Measurements from ENCODE around the gene PPP6R3.
"Not testable (repeated sequence)": the region's sequence is repeated elsewhere in the genome, so short reads cannot be mapped to it uniquely, and the experiment has no call there.

The PPP6R3 gene

GRCh38 chr11:68528630-68529029 is 68.1 kb downstream of the PPP6R3 start:
- DNase-seq, result no peak

DNA sequence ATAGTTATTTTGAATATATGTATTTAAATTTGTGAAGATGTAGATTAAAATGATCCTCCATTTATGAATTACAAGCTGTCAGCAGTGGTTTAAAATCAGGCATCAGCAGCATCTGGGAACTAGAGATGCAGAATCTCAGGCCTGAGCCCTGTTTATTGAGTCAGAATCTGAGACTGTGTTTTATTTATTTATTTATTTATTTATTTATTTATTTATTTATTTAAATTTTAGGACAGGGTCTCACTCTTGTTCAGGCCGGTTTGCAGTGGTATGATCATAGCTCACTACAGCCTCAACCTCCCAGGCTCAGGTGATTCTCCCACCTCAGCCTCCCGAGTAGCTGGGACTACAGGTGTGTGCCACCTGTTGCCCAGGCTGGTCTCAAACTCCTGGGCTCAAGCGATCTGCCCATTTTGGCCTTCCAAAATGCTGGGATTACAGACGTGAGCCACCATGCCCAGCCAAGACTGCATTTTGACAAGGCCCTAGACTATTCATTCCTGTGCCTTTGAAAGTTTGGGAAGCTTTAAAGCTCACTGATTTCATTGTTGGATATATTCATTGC is 70.7 kb downstream of the PPP6R3 start:
- DNase-seq, result no peak

DNA sequence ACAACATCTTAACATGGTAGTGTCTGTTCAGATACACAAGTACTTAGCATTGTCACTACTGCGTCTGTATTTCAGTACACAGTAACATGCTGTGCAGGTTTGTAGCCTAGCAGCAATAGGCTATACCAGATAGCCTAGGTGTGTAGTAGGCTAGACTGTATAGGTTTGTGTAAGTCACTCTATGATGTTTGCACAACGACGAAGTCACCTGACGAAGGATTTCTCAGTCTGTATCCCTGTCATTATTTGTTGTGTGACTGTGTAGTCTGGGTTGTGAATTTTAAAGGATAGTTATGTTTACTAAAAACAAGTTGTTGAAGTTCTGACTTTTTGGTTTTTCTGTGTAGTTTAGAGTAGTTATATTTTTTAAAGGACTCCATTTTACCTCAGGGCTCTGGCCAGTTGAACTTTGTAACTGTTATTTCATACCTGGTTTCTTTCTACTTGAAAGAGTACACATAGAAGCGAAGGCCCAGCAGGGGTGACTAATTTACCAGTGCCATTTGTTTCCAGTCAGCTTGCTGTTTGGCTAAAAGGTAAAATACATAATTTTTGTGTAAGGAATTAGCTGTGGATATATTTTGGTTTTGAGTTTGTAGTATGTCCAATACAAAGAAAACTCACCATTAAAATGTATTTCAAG is 72.3 kb downstream of the PPP6R3 start:
- DNase-seq, result no peak

- no peak for DNase-seq
These were observed 73.4 kb downstream of the PPP6R3 start for GRCh38 chr11:68533945-68534344.

DNA sequence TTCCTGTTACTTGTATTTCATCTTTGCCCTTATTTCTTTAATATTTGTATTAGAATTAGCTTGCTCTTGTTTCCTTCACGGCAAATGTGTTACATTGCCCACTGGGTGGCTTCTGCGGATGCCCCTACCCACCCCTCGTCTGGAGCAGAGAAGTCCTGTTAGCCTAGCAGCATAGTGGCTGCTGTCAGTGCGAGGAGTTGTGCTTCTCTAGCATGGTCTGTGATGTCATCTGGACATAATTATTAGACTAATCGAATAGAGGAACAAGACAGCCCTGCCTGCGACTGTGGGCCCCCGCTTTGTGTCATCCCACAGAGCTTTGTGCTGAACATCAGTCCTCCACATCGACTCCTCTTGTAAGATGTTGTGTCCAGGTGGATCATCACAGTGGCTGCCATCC is 74.5 kb downstream of the PPP6R3 start:
- DNase-seq, result no peak

- no peak for DNase-seq
These were observed 76.2 kb downstream of the PPP6R3 start for GRCh38 chr11:68536706-68537105.

GRCh38 chr11:68538025-68538424 is 77.5 kb downstream of the PPP6R3 start:
- no peak for DNase-seq

DNA sequence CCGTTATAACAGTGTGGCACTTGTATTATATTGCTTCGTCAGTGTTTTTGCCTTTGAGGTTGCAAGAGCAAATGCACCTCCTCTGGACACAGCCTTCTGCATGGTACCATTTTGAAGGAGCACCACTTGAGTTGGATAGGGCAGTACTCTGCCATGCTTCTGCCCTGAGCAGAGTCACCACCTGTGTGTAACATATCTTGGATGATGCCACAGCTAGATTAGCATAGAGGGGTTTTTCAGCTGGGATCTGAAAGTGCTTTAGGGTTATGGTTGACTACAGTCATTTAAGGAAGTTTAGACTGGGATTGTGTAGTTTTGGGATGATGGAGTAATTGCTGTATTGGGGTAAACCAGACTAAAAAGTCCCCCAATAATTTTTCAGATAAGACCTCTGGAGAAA is 78.8 kb downstream of the PPP6R3 start:
- no peak for DNase-seq

DNA sequence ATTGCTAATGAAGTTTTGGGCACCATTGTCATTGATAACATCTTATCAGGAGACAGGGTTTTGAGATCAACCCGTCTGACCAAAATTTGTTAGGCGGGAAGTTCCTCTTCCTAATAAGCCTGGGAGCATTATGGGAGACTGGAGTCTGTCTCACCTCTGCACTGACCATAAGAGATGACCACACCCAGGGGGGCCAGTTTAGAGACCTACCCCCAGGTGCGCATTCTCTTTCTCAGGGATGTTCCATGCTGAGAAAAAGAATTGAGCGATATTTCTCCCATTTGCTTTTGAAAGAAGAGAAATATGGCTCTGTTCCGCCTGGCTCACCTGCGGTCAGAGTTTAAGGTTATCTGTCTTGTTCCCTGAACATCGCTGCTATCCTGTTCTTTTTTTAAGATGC is 80.0 kb downstream of the PPP6R3 start:
- DNase-seq, result not testable (repeated sequence)

- DNase-seq, result no peak
These were observed 80.6 kb downstream of the PPP6R3 start for GRCh38 chr11:68541116-68541515.

GRCh38 chr11:68541991-68542390 is 81.4 kb downstream of the PPP6R3 start:
- DNase-seq, result no peak

GRCh38 chr11:68542617-68543016 is 82.1 kb downstream of the PPP6R3 start:
- no peak for DNase-seq

DNA sequence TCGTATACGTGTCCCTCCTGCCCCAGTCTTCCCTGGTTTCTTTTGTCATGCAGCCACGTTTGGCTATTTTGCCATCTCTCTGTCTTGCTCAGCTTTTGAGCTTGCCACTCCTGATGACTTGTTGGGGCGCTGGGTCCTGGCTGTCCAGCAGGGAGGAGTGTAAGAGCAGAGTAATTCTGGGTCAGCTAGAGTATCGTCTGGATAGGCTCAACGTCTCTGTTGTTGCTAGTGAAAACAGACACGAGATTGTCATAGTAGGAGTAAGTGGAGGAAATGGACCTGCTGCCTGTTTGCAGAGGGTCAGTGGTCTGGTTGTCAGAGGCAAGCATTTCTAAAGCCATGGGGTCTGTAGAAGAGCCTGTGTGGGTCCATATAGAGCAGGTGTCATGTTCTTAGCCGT is 83.0 kb downstream of the PPP6R3 start:
- no peak for DNase-seq

GRCh38 chr11:68545347-68545746 is 84.8 kb downstream of the PPP6R3 start:
- DNase-seq, result no peak

DNA sequence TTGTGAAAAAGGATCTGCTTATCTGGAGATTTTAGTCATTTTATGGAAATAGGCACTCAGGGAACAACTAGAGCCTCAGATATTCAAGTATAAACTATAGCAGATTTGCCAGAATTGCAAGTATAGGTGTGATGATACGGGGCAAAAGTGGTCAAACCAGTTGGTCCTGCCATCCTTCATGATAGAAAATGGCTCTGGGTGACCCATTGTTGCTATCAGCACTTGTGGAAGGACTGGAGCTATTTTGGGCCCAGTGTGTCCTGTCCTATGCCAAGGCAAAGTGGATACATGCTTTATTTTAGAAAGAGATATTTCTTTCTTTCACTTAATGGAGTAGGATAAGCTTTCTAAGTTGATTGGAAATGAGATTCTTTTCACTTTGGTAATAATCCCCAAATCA is 85.2 kb downstream of the PPP6R3 start:
- no peak for DNase-seq

DNA sequence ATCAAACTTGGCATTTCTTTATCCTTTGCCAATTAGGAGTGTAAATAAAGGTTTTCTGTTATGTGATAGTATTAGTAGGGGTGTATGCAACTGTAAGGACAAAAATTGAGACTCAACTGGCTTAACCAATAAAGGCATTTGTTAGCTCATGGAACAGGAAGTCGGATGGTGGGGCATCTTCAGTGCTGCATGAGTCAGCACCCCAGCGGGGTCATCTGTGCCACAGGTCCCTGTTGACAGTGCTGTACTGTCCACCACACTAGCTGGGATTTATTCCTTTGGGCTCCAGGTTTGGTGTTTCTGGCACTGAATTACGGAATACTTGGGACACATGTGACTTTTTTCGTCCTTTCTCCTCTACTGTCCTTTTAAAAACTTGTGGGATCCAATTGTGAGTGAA is 86.0 kb downstream of the PPP6R3 start:
- no peak for DNase-seq

DNA sequence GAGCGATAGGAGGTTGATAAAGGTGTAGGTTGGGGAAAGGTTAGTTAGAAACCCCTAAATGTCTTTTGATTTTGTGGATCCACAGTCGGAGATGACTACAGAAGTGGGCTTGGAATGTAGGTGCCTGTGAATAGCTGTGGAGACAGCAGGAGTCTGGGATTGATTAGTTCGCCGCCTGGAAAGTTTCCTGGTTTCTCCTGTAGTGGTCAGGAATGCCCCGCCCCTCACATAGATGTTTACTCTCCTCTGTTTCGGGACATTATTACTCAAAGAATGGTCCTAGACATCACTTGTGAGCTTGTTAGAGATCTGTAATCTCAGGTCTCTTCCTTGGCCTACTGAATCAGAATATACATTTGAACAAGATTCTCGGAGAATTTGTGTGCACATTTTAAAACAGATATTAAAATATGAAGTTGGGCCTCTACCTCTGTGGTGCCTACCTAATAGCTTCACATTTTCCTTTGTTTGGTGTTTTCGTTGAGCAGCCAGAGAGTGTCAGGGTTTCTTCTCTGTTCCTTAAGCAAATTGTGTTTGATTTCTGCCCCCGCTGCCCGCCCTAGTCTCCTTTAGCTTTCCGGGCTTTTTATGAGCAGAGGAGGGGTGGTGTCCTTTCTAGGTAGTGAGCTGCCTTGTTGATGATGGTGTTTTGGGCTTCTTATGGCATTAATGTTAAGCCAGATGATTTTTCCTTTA is 89.4 kb downstream of the PPP6R3 start:
- DNase-seq, result no peak

- no peak for DNase-seq
These were observed 89.9 kb downstream of the PPP6R3 start for GRCh38 chr11:68550485-68550817.

DNA sequence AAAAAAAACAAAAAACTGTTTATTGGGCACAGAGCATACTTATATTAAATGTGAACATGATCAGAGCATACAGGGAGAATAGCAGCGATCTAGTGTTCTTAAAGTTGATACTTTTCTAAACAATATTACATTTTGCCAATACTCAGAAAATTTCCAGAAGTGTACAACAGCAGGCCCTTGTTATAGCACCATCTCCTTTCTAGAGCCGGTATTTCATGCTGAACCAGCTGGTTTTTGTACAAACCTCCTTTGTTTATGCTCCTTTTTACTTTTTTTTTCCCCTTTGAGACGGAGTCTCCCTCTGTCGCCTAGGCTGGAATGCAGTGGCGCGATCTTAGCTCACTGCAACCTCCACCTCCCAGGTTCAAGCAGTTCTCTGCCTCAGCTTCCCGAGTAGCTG is 90.7 kb downstream of the PPP6R3 start:
- no peak for DNase-seq

GRCh38 chr11:68551777-68552176 is 91.2 kb downstream of the PPP6R3 start:
- DNase-seq, result no peak

DNA sequence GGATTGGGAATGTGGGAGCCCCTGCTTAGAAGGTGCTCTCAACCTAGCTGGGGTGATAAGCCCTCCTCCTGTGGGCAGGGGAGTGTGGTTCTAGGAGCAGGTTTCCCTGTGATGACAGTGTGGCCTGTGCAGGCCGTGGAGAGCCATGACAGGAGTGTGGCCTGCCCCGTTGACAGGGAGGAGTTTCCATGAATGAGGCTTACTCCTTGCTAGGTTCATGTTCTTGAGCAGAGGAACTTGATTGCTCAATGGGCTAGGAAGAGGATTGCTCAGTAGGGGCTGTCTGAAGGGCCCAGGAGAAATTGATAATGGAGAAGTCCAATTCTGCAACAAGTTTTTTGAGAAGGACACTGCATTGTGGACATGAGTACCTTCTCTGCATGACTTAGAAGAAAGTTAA is 92.0 kb downstream of the PPP6R3 start:
- no peak for DNase-seq

DNA sequence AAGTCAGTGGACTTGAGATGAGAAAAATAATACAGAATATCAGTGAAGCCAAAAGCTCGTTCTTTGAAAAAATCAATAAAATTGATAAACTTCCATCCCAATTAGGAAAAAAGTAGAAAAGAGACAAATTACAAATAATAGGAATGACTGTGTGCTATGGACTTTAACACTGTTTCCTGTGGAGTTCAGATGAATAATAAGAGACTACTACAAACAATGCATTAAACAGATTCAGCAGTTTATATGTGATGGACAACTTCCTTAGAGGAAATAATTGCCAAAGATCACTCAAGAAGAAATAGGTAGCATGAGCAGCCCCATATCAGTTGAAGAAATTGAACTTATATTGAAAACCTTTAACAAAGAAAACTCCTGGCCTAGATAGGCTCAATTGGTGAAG is 99.7 kb downstream of the PPP6R3 start:
- no peak for DNase-seq

GRCh38 chr11:68563454-68563853 is 102.9 kb downstream of the PPP6R3 start:
- no peak for DNase-seq

DNA sequence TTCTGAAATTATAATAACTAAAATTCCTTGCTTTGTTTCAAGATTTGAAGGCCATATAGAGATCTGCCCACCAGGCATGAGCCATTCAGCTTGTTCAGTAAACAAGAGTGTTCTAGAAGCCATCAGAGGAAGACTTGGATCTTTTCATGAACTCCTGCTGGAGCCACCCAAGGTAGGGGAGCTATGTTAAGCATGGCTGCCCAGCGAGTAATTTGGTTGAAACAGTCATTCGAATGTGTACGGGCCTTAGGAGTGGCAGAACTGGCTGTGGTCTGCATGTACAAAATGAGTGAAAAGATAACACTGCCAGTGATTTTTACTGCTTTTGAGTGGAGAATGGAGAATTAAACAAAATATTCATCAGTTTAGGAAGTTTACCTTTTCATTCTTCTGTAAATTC is 103.7 kb downstream of the PPP6R3 start:
- DNase-seq, result no peak

DNA sequence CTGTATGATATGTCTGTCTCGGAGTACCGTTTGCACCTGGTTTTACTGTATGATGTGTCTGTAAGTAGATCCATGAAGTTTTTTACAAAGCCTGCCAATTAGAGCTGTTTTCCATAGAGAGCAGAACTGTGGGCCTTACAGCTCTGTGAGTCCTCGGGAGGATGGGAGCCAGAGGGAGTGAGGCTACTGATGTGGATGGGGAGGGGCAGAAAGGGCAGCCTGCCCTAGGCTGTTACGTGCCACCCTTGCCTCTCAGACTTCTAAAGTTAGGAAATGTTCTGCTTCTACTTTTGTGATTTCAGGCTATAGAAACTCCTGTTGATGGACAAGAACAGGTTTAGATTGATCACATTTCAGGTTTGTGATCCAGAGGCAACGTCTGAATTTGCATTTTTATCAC is 105.2 kb downstream of the PPP6R3 start:
- no peak for DNase-seq
